HepG2 (cell line): ENCODE measurements around the gene POLR1G. TPM values are rescaled to one million over a fixed set of nuclear protein-coding genes. Genes with fewer than 3 reads are reported as not detected.

ENCODE experiments used
- ATAC-seq: fragments of 200-7000 bp; cut with Tn5 transposase; 3 replicates; pipeline ENCODE4 v1.9.1; 2020; ENCODE audit warnings: mild to moderate bottlenecking, moderate library complexity
- BruUV-seq: library from RNA; stranded (reverse); fragments of 400-500 nt; replicated peaks from 2 replicates; lab custom pipeline; 2021; lab: Mats Ljungman, UMichigan
- CTCF ChIA-PET: fragments of 300-600 bp; formaldehyde crosslinking; extraction: SDS; loops from one replicate; lab custom pipeline; 2021; ENCODE audit warnings: low total read pairs, inconsistent platforms, low intra/inter-chr PET ratio; lab: Yijun Ruan, JAX
- POLR2A ChIA-PET: fragments of 350-600 bp; sonication (Branson Sonifier 250); formaldehyde crosslinking; loops from one replicate; lab custom pipeline; 2020; ENCODE audit warnings: antibody characterized with exemption, inconsistent platforms; lab: Yijun Ruan, JAX
- DNase-seq: peaks from one replicate; pipeline ENCODE4 v3.0.0-alpha.2; 2015; ENCODE audit warnings: low spot score
- FAIRE-seq: peaks from 3 replicates; lab custom pipeline; 2011; peaks lifted over from hg19 to GRCh38; lab: Jason Lieb, UNC
- H2AFZ ChIP-seq: one replicate; pipeline ENCODE4 v1.6.1; 2011; ENCODE audit warnings: low read length, inconsistent platforms
- H3K27ac ChIP-seq: fragments of 300-600 bp; 3 replicates; pipeline ENCODE4 v1.8.0; 2011; ENCODE audit warnings: mixed run types, mild to moderate bottlenecking, mixed read lengths, low read length, inconsistent platforms; ENCODE audit not compliant: insufficient read depth; ENCODE audit errors: extremely low read length
- H3K27me3 ChIP-seq, 2 experiments: fragments of 200-600 bp in 1 of 2; 2 replicates in 1 of 2; 3 replicates in 1 of 2; pipeline versions ENCODE4 v1.6.0 to v1.8.0; 2011; ENCODE audit warnings: low read length in 2 of 2, mild to moderate bottlenecking in 2 of 2, moderate library complexity in 2 of 2, inconsistent platforms in 1 of 2; ENCODE audit not compliant: insufficient read depth in 2 of 2, control insufficient read depth in 1 of 2
- H3K36me3 ChIP-seq, 2 experiments: fragments of 200-600 bp in 1 of 2; replicated peaks in 1 of 2; 2 replicates in 1 of 2; 3 replicates in 1 of 2; pipeline versions ENCODE4 v1.5.1 to v1.8.0; 2011; ENCODE audit warnings: low read length in 2 of 2, inconsistent platforms in 1 of 2; ENCODE audit not compliant: insufficient read depth in 2 of 2, control insufficient read depth in 1 of 2
- H3K4me1 ChIP-seq: 2 replicates; pipeline ENCODE4 v1.5.1; 2012; ENCODE audit warnings: low read length, inconsistent platforms; ENCODE audit not compliant: insufficient read depth
- H3K4me2 ChIP-seq: 2 replicates; pipeline ENCODE4 v1.6.0; 2011; ENCODE audit warnings: low read depth, low read length, inconsistent platforms
- H3K4me3 ChIP-seq, 3 experiments: fragments of 200-600 bp in 1 of 3; sonication (generic), shearing (Covaris generic) in 1 of 3; replicated peaks in 1 of 3; 2 replicates each; pipeline ENCODE4 v1.5.1; 2011 to 2016; ENCODE audit warnings: low read length in 3 of 3, inconsistent platforms in 2 of 3, low read depth in 2 of 3, mild to moderate bottlenecking in 2 of 3, control low read depth in 1 of 3, mixed read lengths in 1 of 3; ENCODE audit not compliant: insufficient read depth in 1 of 3
- H3K79me2 ChIP-seq: one replicate; pipeline ENCODE4 v1.6.1; 2011; ENCODE audit warnings: low read length, inconsistent platforms; ENCODE audit not compliant: insufficient read depth
- H3K9ac ChIP-seq: 2 replicates; pipeline ENCODE4 v1.6.0; 2011; ENCODE audit warnings: mild to moderate bottlenecking, low read depth, low read length, inconsistent platforms; ENCODE audit not compliant: insufficient read depth
- H3K9me3 ChIP-seq: 2 replicates; pipeline ENCODE4 v1.5.1; 2012; ENCODE audit warnings: mild to moderate bottlenecking, low read length
- H4K20me1 ChIP-seq: 2 replicates; pipeline ENCODE4 v1.6.0; 2011; ENCODE audit warnings: inconsistent platforms, mild to moderate bottlenecking, low read length, moderate library complexity; ENCODE audit not compliant: insufficient read depth
- CERS6 ChIP-seq: sonication (generic); formaldehyde crosslinking; IDR thresholded peaks from 2 replicates; pipeline ENCODE4 v1.5.0; 2020; ENCODE audit warnings: missing genetic modification reagents
- GABPB1 ChIP-seq: IDR thresholded peaks from 2 replicates; pipeline ENCODE4 v1.6.1; 2016; ENCODE audit warnings: mild to moderate bottlenecking, missing genetic modification reagents, moderate library complexity, missing compliant biosample characterization
- HCFC1 ChIP-seq: fragments of 150-350 bp; IDR thresholded peaks from 2 replicates; pipeline ENCODE4 v1.6.1; 2014; ENCODE audit warnings: low read depth, low read length
- KLF13 ChIP-seq: sonication (generic); formaldehyde crosslinking; IDR thresholded peaks from 2 replicates; pipeline ENCODE4 v1.4.0; 2020; ENCODE audit warnings: mild to moderate bottlenecking, missing genetic modification reagents
- KMT2A ChIP-seq: sonication (generic); formaldehyde crosslinking; IDR thresholded peaks from 2 replicates; pipeline ENCODE4 v1.4.0; 2020; ENCODE audit warnings: missing genetic modification reagents
- PITX1 ChIP-seq: sonication (generic); formaldehyde crosslinking; IDR thresholded peaks from 2 replicates; pipeline ENCODE4 v1.5.1; 2020; ENCODE audit warnings: mild to moderate bottlenecking, missing genetic modification reagents
- SKI ChIP-seq: fragments of 450-650 bp; IDR thresholded peaks from one replicate; pipeline ENCODE4 v1.6.1; 2018; ENCODE audit warnings: mild to moderate bottlenecking; ENCODE audit not compliant: partially characterized antibody
- ZBTB42 ChIP-seq: sonication (generic); formaldehyde crosslinking; IDR thresholded peaks from 2 replicates; pipeline ENCODE4 v1.5.0; 2020; ENCODE audit warnings: mild to moderate bottlenecking, missing genetic modification reagents
- ZFP1 ChIP-seq: IDR thresholded peaks from 2 replicates; pipeline ENCODE4 v1.6.1; 2016
- ZNF607 ChIP-seq: sonication (generic); formaldehyde crosslinking; IDR thresholded peaks from 2 replicates; pipeline ENCODE4 v1.5.1; 2020; ENCODE audit warnings: missing genetic modification reagents, mild to moderate bottlenecking, borderline replicate concordance
- ZNF781 ChIP-seq: sonication (generic); formaldehyde crosslinking; IDR thresholded peaks from 2 replicates; pipeline ENCODE4 v1.5.1; 2020; ENCODE audit warnings: borderline replicate concordance, mild to moderate bottlenecking, missing genetic modification reagents; ENCODE audit errors: not compliant biosample characterization
- ZNF883 ChIP-seq: sonication (generic); formaldehyde crosslinking; IDR thresholded peaks from 2 replicates; pipeline ENCODE4 v1.5.1; 2020; ENCODE audit warnings: mild to moderate bottlenecking, missing genetic modification reagents; ENCODE audit errors: not compliant biosample characterization
- WGBS: methylation state at CpG from one replicate; pipeline ENCODE4 v1.1.6; 2017; ENCODE audit warnings: low lambda C conversion rate; 5-methylcytosine and 5-hydroxymethylcytosine counted together
- in situ Hi-C: cut with HindIII; loops from 2 replicates; pipeline ENCODE4 v1.10.0; 2017; ENCODE audit warnings: low pct_unique_long_range_greater_than_20kb; ENCODE audit not compliant: extremely low pct_ligation_motif_present
- intact Hi-C: fragments of 100-400 bp; cut with micrococcal nuclease; formaldehyde crosslinking; loops from one replicate; pipeline ENCODE4 v1.10.0; 2022; ENCODE audit not compliant: unreplicated experiment
- polyA plus RNA-seq, 8 experiments: library from polyadenylated mRNA; depleted of rRNA in 3 of 8; stranded (reverse) in 7 of 8; unstranded in 1 of 8; fragments of >200 nt; fragmentation: Illumina TruSeq in 4 of 8; extraction: Trizol in 4 of 8; gene quantifications; 2 replicates each; pipeline versions ENCODE4 v1.2.1 to v1.2.3, GENCODE V29; 2011 to 2016; ENCODE audit warnings: low read depth in 4 of 8, missing spikeins in 1 of 8, mixed read lengths in 1 of 8; ENCODE audit not compliant: insufficient read depth in 1 of 8
- total RNA-seq, 5 experiments: library from RNA; depleted of rRNA; stranded (reverse); fragments of >200 nt; fragmentation: Illumina TruSeq; extraction: Trizol; gene quantifications; 2 replicates each; pipeline ENCODE4 v1.2.3, GENCODE V29; 2016; ENCODE audit warnings: low read depth in 1 of 5
- TF ChIP-seq, protein P1 (sequence below): sonication (generic); formaldehyde crosslinking; IDR thresholded peaks from 2 replicates; pipeline ENCODE4 v1.8.0; 2022; ENCODE audit warnings: low read depth, missing genetic modification reagents

POLR1G gene
- total and polyA plus RNA-seq, 2 of the 13 experiments (the other 11 are each of a cell fraction or from before 2014, with no cell fraction given): 3.5 to 20.8 TPM

DNA sequence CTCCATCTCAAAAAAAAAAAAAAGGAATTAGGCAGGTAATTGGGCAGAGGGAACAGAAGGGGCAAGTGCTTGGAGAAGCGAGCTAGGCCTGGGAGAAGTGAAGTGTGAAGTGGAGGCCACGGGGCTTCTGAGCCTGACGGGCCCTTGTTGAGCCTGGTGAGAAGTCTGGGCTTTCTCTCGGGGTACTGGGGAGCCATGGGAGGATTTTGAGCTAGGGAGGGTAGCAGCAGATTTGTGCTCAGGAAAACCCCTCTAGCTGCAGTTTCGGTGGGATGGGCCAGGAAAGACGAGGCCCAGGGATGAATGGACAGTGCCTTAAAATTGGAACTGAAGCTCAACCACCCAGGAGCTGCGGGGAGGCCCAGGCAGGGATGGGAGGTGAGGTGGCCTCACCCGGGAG is 8.0 kb downstream of the POLR1G start:
- H3K79me2 ChIP-seq: no peaks in the 10 kb centered on the region
- no peak overlapping the region for H2AFZ ChIP-seq
- no peak overlapping the region for H3K27ac ChIP-seq
- TF ChIP-seq KLF13 (CRISPR knock-in tag): no peak
- no peak for TF ChIP-seq CERS6
- TF ChIP-seq ZNF781 (CRISPR knock-in tag): no peak
- TF ChIP-seq KMT2A (CRISPR knock-in tag): no peak
- TF ChIP-seq ZFP1: no peak
- TF ChIP-seq ZNF883 (CRISPR knock-in tag): no peak
- no peak for TF ChIP-seq ZBTB42 (CRISPR knock-in tag)
- TF ChIP-seq PITX1 (CRISPR knock-in tag): no peak
- TF ChIP-seq SKI: no peak
- TF ChIP-seq, protein P1, sequence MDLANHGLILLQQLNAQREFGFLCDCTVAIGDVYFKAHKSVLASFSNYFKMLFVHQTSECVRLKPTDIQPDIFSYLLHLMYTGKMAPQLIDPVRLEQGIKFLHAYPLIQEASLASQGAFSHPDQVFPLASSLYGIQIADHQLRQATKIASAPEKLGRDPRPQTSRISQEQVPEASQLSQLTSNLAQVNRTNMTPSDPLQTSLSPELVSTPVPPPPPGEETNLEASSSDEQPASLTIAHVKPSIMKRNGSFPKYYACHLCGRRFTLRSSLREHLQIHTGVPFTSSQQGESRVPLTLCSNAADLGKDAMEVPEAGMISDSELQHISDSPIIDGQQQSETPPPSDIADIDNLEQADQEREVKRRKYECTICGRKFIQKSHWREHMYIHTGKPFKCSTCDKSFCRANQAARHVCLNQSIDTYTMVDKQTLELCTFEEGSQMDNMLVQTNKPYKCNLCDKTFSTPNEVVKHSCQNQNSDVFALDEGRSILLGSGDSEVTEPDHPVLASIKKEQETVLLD: no peak
- no peak for TF ChIP-seq GABPB1 (CRISPR knock-in tag)
- no peak for TF ChIP-seq HCFC1
- no peak for TF ChIP-seq ZNF607
- intact Hi-C loops (no loop called here), in situ Hi-C loops (no loop called here)
- H4K20me1 ChIP-seq: no peaks in the 10 kb centered on the region
- DNase-seq: no peak
- CTCF ChIA-PET: no interaction called here
- no peaks in the 10 kb centered on the region for H3K4me1 ChIP-seq
- no peak for ATAC-seq
- H3K27me3 ChIP-seq: no peaks in the 10 kb centered on the region
- POLR2A ChIA-PET: no interaction called here
- no peak overlapping the region for H3K4me3 ChIP-seq
- no peak overlapping the region for H3K9ac ChIP-seq
- H3K9me3 ChIP-seq: no peaks in the 10 kb centered on the region
- peaks cover 8 to 16% of the 10 kb centered on the region in 2 experiments; a peak in 3 of 5 replicates for H3K36me3 ChIP-seq
- WGBS: 98% methylated on average over 8 of the region's 8 CpGs
- no peak overlapping the region for H3K4me2 ChIP-seq
- FAIRE-seq: no peak
- no TSS peak for BruUV-seq
